Sigmoid colon (tissue), 4 donors: ENCODE measurements around the gene HS3ST4.

Experiments
- EP300 ChIP-seq, 4 donors: sonication (generic); formaldehyde crosslinking; IDR thresholded peaks; one replicate each; pipeline ENCODE4 v1.6.1; 2017; ENCODE audit warnings: antibody characterized with exemption in 4 of 4
- POLR2A ChIP-seq, 2 donors: fragments of 450-650 bp; IDR thresholded peaks; one replicate each; pipeline ENCODE4 v1.6.1; 2016; ENCODE audit warnings: antibody characterized with exemption in 2 of 2, mild to moderate bottlenecking in 2 of 2, moderate library complexity in 2 of 2
- POLR2AphosphoS5 ChIP-seq, 4 donors: sonication (generic); formaldehyde crosslinking; IDR thresholded peaks; one replicate each; pipeline ENCODE4 v1.6.1; 2017; ENCODE audit warnings: antibody characterized with exemption in 4 of 4
- TF ChIP-seq, protein P1 (sequence below), 4 experiments: fragments of 450-650 bp in 3 of 4; fragments of 200-600 bp in 1 of 4; IDR thresholded peaks; one replicate each; pipeline ENCODE4 v1.5.1; 2016 to 2019; ENCODE audit warnings: antibody characterized with exemption in 4 of 4, mild to moderate bottlenecking in 3 of 4, moderate library complexity in 2 of 4

DNA sequence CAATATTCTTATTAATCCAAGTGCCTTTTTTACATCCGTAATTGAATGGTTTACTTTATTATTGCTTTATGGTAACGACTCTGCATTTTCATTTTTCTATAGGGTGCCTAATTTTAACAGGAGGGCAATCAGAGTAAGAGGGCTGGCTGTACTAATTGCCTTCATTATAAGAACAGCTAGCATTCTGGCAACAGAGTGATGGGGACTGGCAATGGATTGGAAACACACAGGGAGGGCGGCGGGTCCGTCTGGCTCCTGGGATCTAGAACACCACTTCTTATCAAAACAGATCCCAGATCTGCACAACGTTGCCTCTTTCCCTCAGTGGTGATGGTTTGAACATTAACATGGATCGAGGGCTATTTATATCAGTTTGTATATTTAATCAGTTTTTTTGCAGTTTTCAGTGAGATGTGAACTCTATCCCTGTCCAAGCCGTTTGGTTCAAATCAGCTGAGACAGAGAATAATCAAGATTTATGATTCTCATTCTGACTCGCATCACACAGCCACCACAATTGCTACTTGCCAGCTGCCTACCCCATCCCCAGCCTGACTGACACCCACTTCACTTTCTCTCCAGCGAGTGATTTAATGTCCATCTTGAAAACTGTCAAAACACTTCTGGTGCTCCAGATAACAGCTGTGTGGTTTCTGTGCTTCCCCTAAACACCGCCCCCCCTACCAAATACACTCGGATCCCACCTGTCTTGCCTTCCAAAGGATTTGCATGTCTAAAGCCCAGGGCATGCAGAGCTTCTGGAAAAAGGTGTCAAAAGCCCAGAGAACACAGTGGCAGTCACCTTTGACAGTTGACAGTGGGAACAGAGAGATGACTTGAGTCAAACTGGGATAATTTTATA, 327.9 kb downstream of the HS3ST4 start:
- no peak for TF ChIP-seq EP300 (IDR thresholded peaks at IDR 0.05)
- TF ChIP-seq, protein P1, sequence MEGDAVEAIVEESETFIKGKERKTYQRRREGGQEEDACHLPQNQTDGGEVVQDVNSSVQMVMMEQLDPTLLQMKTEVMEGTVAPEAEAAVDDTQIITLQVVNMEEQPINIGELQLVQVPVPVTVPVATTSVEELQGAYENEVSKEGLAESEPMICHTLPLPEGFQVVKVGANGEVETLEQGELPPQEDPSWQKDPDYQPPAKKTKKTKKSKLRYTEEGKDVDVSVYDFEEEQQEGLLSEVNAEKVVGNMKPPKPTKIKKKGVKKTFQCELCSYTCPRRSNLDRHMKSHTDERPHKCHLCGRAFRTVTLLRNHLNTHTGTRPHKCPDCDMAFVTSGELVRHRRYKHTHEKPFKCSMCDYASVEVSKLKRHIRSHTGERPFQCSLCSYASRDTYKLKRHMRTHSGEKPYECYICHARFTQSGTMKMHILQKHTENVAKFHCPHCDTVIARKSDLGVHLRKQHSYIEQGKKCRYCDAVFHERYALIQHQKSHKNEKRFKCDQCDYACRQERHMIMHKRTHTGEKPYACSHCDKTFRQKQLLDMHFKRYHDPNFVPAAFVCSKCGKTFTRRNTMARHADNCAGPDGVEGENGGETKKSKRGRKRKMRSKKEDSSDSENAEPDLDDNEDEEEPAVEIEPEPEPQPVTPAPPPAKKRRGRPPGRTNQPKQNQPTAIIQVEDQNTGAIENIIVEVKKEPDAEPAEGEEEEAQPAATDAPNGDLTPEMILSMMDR (IDR thresholded peaks at IDR 0.05): no peak
- no peak for TF ChIP-seq POLR2A (IDR thresholded peaks at IDR 0.05)
- TF ChIP-seq POLR2AphosphoS5 (IDR thresholded peaks at IDR 0.05): no peak
